Umbilical cord (tissue), 2 donors: Measurements from ENCODE around the gene TCEAL1. TPM values are rescaled to one million over a fixed set of nuclear protein-coding genes. Genes with fewer than 3 reads are reported as not detected.
"Not testable (repeated sequence)": the region's sequence is repeated elsewhere in the genome, so short reads cannot be mapped to it uniquely, and the experiment has no call there.

Experiments
- DNase-seq: peaks from one replicate; pipeline ENCODE4 v3.0.0-alpha.2; 2015; ENCODE audit warnings: low spot score
- total RNA-seq: library from RNA; depleted of rRNA; stranded (reverse); fragments of >200 nt; gene quantifications from one replicate; pipeline ENCODE4 v1.2.3, GENCODE V29; 2014; ENCODE audit warnings: low replicate concordance; ENCODE audit not compliant: insufficient read depth

Gene TCEAL1
- total RNA-seq, 1 donor from 2014 or later = 63.6 TPM

GRCh38 chrX:103631145-103631544, 2.4 kb downstream of the TCEAL1 start:
- no peak for DNase-seq

- no peak for DNase-seq
Measured at GRCh38 chrX:103635436-103635835, 6.7 kb downstream of the TCEAL1 start.

GRCh38 chrX:103637604-103638338, 9.0 kb downstream of the TCEAL1 start:
- DNase-seq = no peak

GRCh38 chrX:103638479-103639346, 9.9 kb downstream of the TCEAL1 start:
- peak; percentile 43 for DNase-seq

- DNase-seq = no peak
Measured at GRCh38 chrX:103640401-103641155, 11.8 kb downstream of the TCEAL1 start.

GRCh38 chrX:103644125-103644524, 15.3 kb downstream of the TCEAL1 start:
- no peak for DNase-seq

GRCh38 chrX:103647630-103648029, 18.9 kb downstream of the TCEAL1 start:
- no peak for DNase-seq

GRCh38 chrX:103651151-103651773, 22.5 kb downstream of the TCEAL1 start:
- no peak for DNase-seq

- not testable (repeated sequence) for DNase-seq
Measured at GRCh38 chrX:103655230-103656000, 26.6 kb downstream of the TCEAL1 start.

GRCh38 chrX:103656617-103657016, 27.8 kb downstream of the TCEAL1 start:
- DNase-seq = no peak

GRCh38 chrX:103657066-103657465, 28.3 kb downstream of the TCEAL1 start:
- DNase-seq = not testable (repeated sequence)

- no peak for DNase-seq
Measured at GRCh38 chrX:103658681-103659433, 30.1 kb downstream of the TCEAL1 start.

GRCh38 chrX:103659460-103659859, 30.7 kb downstream of the TCEAL1 start:
- not testable (repeated sequence) for DNase-seq

GRCh38 chrX:103663981-103664762, 35.4 kb downstream of the TCEAL1 start:
- DNase-seq = no peak

- no peak for DNase-seq
Measured at GRCh38 chrX:103666202-103667107, 37.7 kb downstream of the TCEAL1 start.

- DNase-seq = no peak
Measured at GRCh38 chrX:103669745-103670144, 41.0 kb downstream of the TCEAL1 start.

GRCh38 chrX:103674531-103675454, 46.0 kb downstream of the TCEAL1 start:
- no peak for DNase-seq
